NCI-H2227 (cell line): ENCODE measurements around the gene SPPL3.
"Not testable (repeated sequence)": the region's sequence is repeated elsewhere in the genome, so short reads cannot be mapped to it uniquely, and the experiment has no call there.

Experiments
- DNase-seq: peaks from one replicate; lab custom pipeline; 2025; ENCODE audit not compliant: unreplicated experiment; lab: John Stamatoyannopoulos, UW

The SPPL3 gene

DNA sequence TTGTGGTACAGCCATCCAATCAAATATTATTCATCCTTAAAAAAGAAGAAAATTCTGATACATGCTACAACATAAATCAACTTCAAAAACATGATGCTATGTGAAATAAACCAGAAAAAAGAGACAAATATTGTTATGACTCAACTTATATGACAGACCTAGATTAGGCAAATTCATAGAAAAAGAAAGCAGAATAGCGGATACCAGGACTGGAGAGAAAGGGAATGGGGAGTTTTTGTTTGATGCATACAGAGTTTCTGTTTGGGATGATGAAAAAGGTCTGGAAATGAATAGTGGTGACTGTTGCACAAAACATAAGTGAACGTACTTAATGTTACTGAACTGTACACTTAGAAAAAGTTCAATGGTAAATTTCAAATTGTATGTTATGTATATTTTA lies 82.3 kb downstream of the SPPL3 start:
- DNase-seq = no peak

DNA sequence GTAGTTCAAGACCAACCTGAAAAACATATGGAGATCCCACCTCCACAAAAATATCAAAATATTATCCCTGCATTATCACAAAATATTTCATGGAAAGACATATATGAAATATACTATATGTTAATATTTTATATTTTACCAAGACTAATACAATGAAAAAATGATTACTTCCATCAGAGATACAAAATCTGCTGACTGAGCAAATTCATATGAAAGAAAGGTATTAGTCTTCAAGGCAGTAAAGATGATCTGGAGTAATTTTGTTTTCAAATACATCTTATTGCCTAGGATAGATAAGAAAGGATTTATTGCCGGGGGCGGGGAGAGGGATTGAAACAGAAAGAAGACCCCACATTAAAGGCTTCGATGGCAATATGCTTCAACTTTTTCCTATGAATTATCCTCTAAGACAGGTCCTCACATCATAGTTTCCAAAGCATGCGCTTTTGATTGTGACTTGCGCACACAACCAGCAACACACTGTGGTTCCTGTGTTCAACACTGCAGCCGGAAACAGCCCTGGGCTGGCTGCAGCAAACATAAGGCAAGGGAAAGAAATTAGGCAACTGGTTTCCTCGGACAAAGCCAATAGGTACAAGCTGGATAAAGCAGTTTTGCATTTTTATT lies 83.2 kb downstream of the SPPL3 start:
- no peak for DNase-seq

DNA sequence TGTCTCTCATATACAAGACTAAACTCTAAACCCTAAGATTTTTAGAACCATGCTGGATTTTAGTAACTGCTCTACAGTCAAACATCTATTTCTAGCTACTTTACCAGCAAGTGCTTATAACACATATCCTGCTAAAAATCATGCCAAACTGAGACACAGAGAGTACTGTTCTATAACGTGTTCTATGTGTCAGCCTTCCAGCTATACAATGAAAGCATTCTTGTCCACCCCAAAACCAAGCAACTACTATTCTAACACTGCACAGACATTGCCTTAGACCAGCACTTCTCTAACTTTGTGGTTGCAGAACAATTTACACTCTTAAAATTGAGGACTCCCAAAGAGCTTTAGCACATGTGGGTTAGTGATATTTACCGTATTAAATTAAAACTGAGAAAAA lies 85.7 kb downstream of the SPPL3 start:
- DNase-seq = no peak

DNA sequence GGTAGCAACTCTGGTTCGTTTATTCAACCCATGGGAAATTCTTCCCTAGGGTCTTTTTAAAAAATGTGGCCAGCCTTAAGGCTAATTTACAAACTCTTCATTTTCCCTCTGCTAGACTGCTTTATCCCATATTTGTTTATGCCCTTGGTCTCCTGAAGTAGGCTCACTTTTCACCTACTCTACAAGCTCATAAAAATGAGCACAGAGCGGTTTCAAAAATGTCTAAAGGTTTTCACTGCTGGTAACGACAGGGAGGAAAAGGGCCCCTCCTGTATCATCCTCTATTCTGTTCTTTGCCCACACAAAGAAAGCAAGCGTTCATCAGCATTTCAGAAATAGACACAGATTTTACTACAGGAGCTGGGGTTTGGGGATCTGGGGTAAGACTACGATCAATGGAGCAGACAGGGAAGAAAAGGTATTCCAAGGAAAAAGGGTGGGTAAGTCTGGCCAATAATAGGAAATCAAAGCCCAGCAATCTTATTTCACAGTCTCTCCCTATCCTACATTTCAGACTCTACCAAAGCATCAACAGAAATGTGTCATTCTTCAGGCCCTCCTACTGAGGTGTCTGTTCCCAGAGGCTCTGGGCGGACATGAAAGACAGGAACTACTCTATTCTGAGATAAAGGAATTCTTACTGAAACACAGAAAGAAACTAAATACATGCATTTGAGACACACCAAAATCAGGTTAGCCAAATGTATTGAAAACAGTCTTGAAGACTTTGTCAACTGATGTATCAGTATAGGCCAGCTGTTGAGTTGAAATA lies 86.4 kb downstream of the SPPL3 start:
- DNase-seq = no peak

DNA sequence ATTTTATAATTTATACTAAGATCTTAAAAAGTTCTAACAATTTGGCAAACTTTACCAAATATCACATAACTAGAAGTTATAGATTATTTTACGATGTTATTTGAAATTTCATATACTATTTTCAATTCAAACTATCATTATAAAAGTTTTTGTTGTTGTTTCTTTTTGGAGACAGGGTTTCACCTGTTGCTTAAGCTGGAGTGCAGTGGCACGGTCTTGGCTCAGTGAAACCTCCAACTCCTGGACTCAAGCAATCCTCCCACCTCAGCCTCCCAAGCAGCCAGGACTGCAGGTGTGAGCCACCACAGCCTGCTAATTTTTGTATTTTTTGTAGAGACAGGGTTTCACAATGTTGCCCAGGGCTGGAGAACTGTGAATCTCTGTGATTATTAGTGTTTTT lies 87.8 kb downstream of the SPPL3 start:
- no peak for DNase-seq

DNA sequence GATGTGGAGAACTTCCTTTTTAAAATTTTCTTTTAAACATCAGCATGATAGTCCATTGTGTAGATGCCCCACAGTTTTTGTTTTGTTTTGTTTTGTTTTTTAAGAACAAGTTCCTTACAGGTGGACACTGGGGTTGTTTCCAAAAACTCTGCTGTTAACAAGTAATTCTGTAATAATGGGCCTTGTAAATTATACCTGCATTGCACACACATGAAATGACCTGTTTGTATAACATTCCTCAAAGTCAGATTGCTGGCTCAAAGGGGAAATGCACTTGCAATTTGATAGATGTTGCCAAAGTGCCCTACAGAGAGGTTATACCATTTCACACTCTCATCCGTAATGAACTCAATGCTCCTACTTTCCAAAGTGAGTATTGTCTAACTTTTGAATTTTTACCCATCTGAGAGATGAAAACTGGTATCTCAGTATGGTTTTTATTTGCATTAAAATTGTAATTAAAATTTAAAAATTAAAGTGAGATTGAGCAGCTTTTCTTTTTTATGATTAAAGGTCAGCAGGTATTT lies 89.2 kb downstream of the SPPL3 start:
- no peak for DNase-seq

DNA sequence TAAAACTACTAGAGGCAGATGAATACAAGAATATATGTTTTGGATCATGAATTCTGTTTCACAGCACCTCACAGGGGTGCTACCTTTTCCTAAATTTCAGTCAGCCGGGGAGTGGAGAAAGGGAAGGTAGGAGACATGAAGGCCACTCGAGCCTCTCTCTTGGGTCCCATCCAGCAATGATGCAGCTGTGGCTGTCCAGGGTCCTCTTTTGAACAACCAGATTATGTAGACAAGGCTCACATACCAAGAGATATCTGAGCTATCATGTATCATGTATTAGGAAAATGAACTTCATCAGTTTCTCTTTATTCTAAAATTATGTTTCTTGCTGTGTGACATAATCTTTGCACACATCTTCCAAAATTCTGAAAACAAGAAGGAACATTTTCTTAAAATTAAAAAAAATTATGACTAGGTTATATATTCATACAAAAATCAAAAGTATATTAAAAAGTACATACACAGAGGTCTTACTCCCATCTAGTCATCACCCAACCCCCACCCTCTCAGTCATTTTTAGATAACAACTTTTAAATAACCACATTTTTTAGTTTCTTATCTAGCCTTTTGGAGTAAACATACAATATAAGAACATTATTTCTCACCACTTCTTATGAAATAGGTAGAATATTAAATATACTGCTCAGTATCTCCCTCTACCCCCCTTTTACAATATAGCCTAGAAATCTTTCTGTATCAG lies 89.8 kb downstream of the SPPL3 start:
- no peak for DNase-seq

DNA sequence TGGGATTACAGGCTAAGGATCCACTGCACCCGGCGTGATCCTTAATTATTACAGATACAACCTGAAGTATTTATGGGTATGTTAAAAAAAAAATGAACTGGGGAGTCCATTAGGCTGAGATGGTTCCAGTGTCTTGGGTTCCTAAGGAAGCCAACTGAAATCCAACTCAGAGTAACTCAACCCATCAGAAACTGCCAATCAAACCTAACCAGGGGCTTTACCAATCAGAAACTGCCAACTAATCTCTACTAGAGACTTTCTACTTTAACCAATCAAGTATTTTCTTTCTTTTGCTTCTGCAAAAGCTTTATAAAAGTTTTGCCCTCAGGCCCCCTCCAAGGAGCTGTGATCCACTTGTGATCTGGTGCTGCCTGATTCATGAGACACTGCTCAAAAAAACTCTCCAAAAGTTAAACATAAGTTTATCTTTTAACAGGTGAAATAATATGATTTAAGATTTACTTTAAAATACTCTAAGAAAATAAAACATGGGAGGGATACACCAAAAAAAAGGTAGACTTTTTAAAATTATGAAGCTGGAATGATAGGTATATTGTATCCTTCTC lies 90.5 kb downstream of the SPPL3 start:
- DNase-seq = no peak

DNA sequence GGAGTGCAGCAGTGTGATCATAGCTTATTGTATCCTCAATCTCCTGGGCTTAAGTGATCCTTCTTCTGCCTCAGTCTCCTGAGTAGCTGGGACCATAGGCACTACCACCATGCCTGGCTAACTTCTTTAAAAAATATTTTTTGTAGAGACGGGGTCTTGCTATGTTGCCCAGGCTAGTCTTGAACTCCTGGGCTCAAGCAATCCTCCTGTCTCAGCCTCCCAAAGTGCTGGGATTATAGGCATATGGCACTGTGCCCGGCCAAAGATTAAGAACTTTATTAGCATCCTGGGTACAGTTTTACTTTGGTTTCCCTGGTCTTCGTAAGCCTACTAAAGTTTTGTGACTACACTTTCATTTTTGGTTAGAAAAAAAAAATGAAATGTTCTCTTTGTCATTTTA lies 94.1 kb downstream of the SPPL3 start:
- no peak for DNase-seq

DNA sequence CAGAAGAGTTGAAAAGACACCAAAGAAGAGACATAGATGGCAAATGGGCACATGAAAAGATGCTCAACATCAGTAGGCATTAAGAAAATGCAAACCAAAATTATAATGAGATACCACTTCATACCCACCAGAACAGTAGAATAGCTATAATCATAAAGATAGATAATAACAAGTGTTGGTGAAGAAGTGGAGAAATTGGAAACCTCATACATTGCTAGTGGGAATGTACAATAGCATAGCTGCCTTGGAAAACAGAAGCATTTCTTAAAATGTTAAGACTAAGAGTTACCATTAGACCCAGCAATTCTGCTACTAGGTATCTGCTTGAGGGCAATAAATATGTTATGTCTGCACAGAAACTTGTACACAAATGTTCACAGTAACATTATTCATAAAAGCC lies 99.7 kb downstream of the SPPL3 start:
- DNase-seq = no peak

DNA sequence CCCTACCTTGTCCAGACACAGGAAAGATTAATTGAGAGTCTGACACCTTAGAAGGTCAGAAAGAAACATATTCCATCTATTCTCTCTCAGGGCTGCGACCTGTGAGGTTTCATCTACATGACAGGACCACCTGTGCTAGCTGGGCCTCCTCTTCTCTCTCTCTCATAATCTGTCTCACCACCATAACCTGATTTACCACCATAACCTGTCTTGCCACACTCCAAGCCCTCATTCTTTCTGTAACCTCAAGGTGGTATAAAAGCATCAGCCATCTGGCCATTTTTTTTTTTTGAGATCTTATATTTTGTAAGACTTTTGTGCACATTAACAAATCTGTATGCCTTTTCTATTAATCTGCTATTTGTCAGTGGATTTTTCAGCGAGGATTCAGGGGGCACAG lies 103.0 kb downstream of the SPPL3 start:
- no peak for DNase-seq

DNA sequence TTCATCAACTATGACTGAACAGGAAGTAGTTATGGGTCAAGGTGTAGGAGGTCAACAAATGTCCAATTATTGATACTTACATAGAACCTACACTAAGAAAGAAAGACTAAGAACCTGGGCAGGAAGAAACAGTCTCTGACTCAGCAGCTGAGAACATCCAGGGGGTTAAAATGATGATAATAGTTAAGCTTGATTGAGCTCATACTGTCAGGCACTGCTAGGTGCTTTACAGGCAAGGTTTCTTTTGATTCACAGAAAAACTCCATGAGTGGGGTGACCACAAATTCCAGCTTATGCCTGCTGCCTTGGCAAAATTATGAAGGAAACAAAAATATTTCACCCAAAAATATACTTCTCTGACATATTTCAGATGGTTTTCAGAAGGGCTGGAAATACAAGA lies 103.5 kb downstream of the SPPL3 start:
- no peak for DNase-seq

DNA sequence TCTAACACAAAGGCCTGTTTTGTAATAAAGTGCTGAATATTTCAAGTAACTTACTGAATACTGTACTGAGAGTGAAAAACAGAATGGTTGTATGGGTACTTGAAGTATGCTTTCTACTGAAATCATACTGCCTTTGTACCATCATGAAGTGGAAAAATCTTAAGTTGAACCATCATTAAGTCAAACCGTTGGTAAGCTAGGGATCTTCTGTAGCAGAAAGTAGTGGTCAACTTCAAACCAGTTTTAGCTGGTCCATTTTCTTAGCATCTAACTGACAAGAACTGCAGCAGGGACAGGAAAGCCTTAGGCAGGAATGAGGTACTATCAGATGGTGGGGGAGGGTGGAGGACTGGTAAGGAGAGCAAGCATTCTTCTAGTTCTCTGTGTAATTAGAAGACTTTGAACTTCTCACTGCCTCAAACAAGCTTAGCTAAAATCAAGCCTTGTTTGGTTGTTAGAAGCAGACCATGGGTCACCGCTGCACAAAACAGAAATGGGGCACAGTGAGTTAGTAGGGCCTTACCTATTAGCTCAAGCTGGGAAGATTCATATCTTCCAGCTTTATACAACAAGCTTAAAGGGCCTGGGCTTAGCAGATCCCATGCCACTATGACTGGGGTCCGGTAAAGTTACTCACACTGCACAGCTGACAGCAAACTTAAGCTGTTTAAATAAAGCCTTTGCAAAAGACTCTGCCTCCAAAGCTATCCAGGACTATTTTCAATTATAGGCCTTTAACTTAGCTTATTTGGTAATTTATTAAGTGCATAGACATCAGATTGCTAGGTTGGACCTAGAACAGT lies 104.7 kb downstream of the SPPL3 start:
- no peak for DNase-seq

DNA sequence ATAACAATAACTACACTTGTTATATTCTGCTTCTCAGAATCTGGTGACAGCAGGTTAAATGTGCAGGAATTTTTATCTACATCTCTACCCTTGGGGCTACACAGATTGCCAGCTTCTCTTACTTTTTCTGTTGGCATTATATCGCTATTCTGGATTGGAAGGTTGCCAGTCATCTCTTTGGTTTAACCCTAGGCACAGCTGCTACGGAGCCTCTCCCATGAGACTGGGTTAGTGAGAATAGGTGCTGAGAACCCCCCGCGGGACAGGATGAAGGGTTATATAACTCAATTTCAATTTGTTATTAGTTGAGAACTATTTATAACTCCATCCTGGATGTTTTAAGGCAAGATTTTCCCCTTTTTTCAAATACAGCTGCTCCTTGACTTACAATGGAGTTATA lies 105.5 kb downstream of the SPPL3 start:
- no peak for DNase-seq

DNA sequence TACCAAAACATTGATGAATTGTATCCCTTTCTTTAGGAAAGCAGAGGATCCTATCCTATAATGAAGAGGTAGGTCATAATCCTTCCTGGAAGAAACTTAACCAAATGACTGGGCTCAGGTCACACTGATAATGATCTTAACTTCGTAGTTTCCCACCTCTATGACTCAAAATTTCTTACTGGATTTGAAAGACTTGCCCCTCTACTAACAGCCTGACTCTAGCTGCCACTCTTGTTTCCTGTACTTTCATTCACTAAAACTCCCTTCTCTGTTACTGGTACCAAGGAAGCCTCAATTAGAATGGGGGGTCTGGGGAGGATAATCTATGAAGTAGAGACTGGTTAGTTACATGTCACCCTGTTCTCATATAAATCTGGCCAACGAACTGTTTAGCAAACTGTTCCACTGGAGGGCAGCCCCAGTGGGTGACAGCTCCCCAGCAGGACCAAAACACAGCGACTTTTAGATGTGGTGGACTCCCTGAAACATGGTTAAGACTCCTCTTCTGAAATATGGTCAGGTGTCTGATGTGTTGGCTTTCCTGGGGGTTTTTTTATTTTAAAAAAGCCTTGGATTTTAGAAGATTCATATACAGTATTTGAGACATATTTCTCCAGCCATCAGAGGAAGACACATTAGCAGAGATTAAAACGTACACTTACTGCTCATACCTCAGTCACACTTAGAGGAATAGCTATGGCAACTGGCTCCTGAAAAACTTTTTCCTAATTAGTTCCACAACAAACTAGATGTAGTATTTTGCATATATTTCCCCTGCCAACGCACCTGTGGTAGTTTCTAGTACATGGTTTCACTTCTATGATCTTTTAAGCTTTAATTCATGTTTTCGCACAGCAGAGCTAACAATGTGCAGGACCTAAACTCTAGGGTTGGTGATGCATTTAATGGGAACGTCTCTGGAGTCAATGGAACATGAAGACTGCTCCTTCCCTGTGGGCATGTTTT lies 106.2 kb downstream of the SPPL3 start:
- no peak for DNase-seq

DNA sequence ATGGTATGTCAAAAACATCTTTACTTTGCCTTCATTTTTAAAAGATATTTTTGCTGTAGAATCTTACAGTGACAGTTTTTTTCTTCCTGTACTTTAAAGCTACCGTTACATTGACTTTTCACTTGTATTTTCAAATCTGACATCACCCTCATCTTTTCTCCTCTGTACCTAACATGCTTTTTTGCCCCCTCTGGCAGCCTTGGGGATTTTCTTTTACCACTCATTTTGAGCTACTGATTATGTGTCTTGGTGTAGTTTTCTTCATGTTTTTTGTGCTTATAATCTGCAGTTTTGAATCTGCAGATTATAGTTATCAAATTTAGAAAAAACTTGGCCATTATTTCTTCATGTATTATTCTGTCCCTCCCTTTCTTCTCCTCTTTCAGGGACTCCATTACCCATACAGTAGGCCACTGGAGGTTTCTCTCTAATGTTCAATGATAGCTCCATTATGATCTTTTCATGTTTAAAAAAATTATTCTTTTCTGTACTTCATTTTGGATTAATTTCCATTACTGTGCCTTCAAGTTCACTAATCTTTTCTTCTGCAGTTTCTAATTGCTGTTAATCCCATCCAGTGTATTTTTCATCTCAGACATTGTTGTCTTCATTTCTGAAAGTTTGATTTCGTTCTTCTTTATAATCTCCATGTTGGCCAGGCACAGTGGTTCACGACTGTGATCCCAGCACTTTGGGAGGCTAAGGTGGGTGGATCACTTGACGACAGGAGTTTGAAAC lies 108.5 kb downstream of the SPPL3 start:
- no peak for DNase-seq

DNA sequence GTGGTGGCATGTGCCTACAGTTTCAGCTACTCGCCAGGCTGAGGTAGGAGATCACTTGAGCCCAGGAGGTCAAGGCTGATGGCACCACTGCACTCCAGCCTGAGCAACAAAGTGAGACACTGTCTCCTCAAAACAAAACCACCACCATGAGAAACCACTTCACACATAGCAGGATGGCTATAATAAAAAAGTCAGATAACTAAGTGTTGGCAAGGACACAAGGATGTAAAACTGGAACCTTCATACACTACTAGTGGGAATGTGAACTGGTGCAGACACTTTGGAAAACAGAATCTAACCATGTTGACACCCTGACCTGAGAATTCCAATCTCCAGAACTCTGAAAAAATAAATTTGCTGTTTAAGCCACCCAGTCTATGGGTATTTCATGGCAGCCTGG lies 110.8 kb downstream of the SPPL3 start:
- DNase-seq = no peak

DNA sequence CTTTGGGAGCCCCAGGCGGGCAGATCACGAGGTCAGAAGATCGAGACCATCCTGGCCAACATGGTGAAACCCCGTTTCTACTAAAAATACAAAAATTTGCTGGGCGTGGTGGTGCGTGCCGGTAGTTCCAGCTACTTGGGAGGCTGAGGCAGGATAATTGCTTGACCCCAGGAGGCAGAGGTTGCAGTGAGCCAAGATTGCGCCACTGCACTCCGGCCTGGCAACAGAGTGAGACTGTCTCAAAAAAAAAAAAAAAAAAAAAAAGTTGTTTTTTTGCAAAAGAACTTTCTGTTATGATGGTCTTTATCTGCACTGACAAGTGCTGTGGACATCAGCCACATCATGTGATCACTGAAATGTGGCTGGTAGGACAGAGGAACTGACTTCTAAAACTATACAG lies 111.7 kb downstream of the SPPL3 start:
- DNase-seq = not testable (repeated sequence)

DNA sequence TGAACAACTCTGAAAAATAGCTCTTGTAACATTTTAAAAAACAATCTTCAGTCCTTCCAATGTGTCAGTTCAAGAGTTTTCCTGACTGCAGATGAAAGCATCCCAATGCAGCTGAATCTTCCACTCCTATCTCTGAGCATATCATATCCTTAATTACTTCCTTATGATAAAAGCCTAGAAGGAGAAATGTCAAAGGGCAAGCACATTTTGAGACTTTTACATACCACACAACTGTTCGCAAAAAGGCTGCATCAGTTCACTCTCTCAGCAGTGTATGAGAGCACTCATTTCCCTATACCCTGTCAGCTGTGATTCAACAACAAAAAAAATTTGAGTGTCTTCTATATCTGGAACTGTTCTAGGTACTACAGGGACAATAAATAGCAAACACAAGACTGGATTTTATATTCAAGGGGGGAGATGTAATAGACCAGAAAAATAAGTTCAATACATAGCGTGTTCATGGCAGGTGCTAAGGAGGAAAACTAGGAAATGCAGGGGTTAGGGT lies 112.4 kb downstream of the SPPL3 start:
- no peak for DNase-seq
